K562 (cell line): ENCODE results near the gene ADRA1B.

Experiments used
- CTCF ChIP-seq, 3 experiments: IDR thresholded peaks in 2 of 3; conservative IDR thresholded peaks in 1 of 3; 2 replicates each; pipeline ENCODE4 v1.5.1; 2011 to 2012; ENCODE audit warnings: low read length in 3 of 3, mild to moderate bottlenecking in 3 of 3, control low read depth in 2 of 3, improper control_type of control experiment in 1 of 3, inconsistent platforms in 1 of 3, low read depth in 1 of 3, mixed read lengths in 1 of 3, moderate library complexity in 1 of 3; ENCODE audit not compliant: insufficient read depth in 2 of 3
- FOXK2 ChIP-seq, 2 experiments: fragments of 450-650 bp; IDR thresholded peaks in 1 of 2; conservative IDR thresholded peaks in 1 of 2; 2 replicates each; pipeline ENCODE4 v1.6.1; 2016; ENCODE audit warnings: low read depth in 2 of 2, mild to moderate bottlenecking in 1 of 2
- POLR2A ChIP-seq: fragments of 450-650 bp; conservative IDR thresholded peaks from 2 replicates; pipeline ENCODE4 v1.6.1; 2016
- RCOR1 ChIP-seq, 2 experiments: IDR thresholded peaks; 2 replicates each; pipeline ENCODE4 v1.6.1; 2012; ENCODE audit warnings: low read depth in 2 of 2, low read length in 2 of 2, borderline replicate concordance in 1 of 2, improper control_type of control experiment in 1 of 2
- SP1 ChIP-seq: sonication (generic); formaldehyde crosslinking; IDR thresholded peaks from 2 replicates; pipeline ENCODE4 v1.8.1; 2022; ENCODE audit warnings: mild to moderate bottlenecking, missing genetic modification reagents
- USF2 ChIP-seq: sonication (generic); formaldehyde crosslinking; IDR thresholded peaks from 2 replicates; pipeline ENCODE4 v1.5.0; 2020; ENCODE audit warnings: missing genetic modification reagents
- ZKSCAN1 ChIP-seq: fragments of 150-350 bp; IDR thresholded peaks from 2 replicates; pipeline ENCODE4 v1.6.1; 2016; ENCODE audit warnings: low read depth, low read length
- ZNF3 ChIP-seq: fragments of 250-450 bp; sonication (Bioruptor Pico); IDR thresholded peaks from 2 replicates; pipeline ENCODE4 v1.5.0; 2021; ENCODE audit warnings: mild to moderate bottlenecking, moderate library complexity
- ZNF324 ChIP-seq: fragments of 250-450 bp; sonication (Bioruptor Pico); IDR thresholded peaks from 2 replicates; pipeline ENCODE4 v1.4.0; 2020; ENCODE audit warnings: mild to moderate bottlenecking

- TF ChIP-seq CTCF (IDR thresholded peaks at IDR 0.05 in 2 of 3, conservative IDR thresholded peaks at IDR 0.05 in 1 of 3; ENCODE audit: insufficient read depth in 2 of 3, low read depth in 1 of 3, low read length in 3 of 3), result peak; percentile 62 to 74 (median 66); a peak in 5 of 6 replicates
- TF ChIP-seq POLR2A, result no peak
- no peak for TF ChIP-seq RCOR1 (IDR thresholded peaks at IDR 0.05; ENCODE audit: borderline replicate concordance in 1 of 2, low read depth in 2 of 2, low read length in 2 of 2)
- no peak for TF ChIP-seq SP1 (CRISPR knock-in tag)
- no peak for TF ChIP-seq ZKSCAN1
- TF ChIP-seq FOXK2 (conservative IDR thresholded peaks at IDR 0.05 in 1 of 2, IDR thresholded peaks at IDR 0.05 in 1 of 2; ENCODE audit: low read depth in 2 of 2), result no peak
- no peak for TF ChIP-seq ZNF324 (CRISPR knock-in tag)
- no peak for TF ChIP-seq ZNF3 (CRISPR knock-in tag)
- TF ChIP-seq USF2 (CRISPR knock-in tag), result no peak
Observed at GRCh38 chr5:159987031-159987674, 70.9 kb downstream of the ADRA1B start.
